ENCODE results near the gene NFIX. TPM values are rescaled to one million over a fixed set of nuclear protein-coding genes. Genes with fewer than 3 reads are reported as not detected.

Gene NFIX
- total RNA-seq, 1 experiment from 2014 or later, result 13.9 TPM

Other genes starting within 250 kb of the NFIX start
- 0.45 and 0.98 TPM in 2 replicates for gene BEST2, start 243.7 kb upstream of the NFIX start, total RNA-seq (2014; rRNA removed)
- gene HOOK2, start 219.9 kb upstream of the NFIX start, total RNA-seq (2014; rRNA removed), result 15.2 and 20.3 TPM in 2 replicates
- gene JUNB, start 204.0 kb upstream of the NFIX start, total RNA-seq (2014; rRNA removed), result 76.8 and 91.4 TPM in 2 replicates
- gene PRDX2, start 193.7 kb upstream of the NFIX start, total RNA-seq (2014; rRNA removed), result 101 and 124 TPM in 2 replicates
- not detected in 2 replicates for gene THSD8, start 193.4 kb upstream of the NFIX start, total RNA-seq (2014; rRNA removed)
- gene RNASEH2A, start 188.9 kb upstream of the NFIX start, total RNA-seq (2014; rRNA removed), result 56.2 and 59.5 TPM in 2 replicates
- gene RTBDN, start 160.9 kb upstream of the NFIX start, total RNA-seq (2014; rRNA removed), result not detected in 2 replicates
- 0.13 TPM in 1 of 2 replicates, not detected in the other for gene MAST1, start 157.0 kb upstream of the NFIX start, total RNA-seq (2014; rRNA removed)
- gene DNASE2, start 114.0 kb upstream of the NFIX start, total RNA-seq (2014; rRNA removed), result 17.2 and 18.9 TPM in 2 replicates
- gene KLF1, start 108.3 kb upstream of the NFIX start, total RNA-seq (2014; rRNA removed), result not detected in 2 replicates
- 24.6 and 31.9 TPM in 2 replicates for gene GCDH, start 104.3 kb upstream of the NFIX start, total RNA-seq (2014; rRNA removed)
- gene SYCE2, start 76.2 kb upstream of the NFIX start, total RNA-seq (2014; rRNA removed), result 0.17 TPM in 1 of 2 replicates, not detected in the other
- 64.0 and 77.4 TPM in 2 replicates for gene FARSA, start 61.8 kb upstream of the NFIX start, total RNA-seq (2014; rRNA removed)
- gene CALR, start 56.9 kb upstream of the NFIX start, total RNA-seq (2014; rRNA removed), result 1,263 and 1,378 TPM in 2 replicates
- gene RAD23A, start 49.6 kb upstream of the NFIX start, total RNA-seq (2014; rRNA removed), result 158 and 176 TPM in 2 replicates
- gene GADD45GIP1, start 38.3 kb upstream of the NFIX start, total RNA-seq (2014; rRNA removed), result 59.3 and 71.9 TPM in 2 replicates
- 0.06 TPM in 1 of 2 replicates, not detected in the other for gene DAND5, start 25.9 kb upstream of the NFIX start, total RNA-seq (2014; rRNA removed)
- gene LYL1, start 107.4 kb downstream of the NFIX start, total RNA-seq (2014; rRNA removed), result not detected in 2 replicates
- gene TRMT1, start 121.3 kb downstream of the NFIX start, total RNA-seq (2014; rRNA removed), result 39.6 and 40.0 TPM in 2 replicates
- gene NACC1, start 122.8 kb downstream of the NFIX start, total RNA-seq (2014; rRNA removed), result 84.1 and 86.1 TPM in 2 replicates
- gene STX10, start 154.9 kb downstream of the NFIX start, total RNA-seq (2014; rRNA removed), result 76.4 and 78.6 TPM in 2 replicates
- 13.6 and 14.7 TPM in 2 replicates for gene IER2, start 154.9 kb downstream of the NFIX start, total RNA-seq (2014; rRNA removed)